Stomach smooth muscle (tissue), 2 donors: ENCODE data around the gene APCDD1L.
A peak's percentile ranks its signal among the peaks of the same experiment; 100 is the strongest.

Source experiments
- H3K27ac ChIP-seq: one replicate; pipeline ENCODE4 v1.7.0; 2013; ENCODE audit warnings: mild to moderate bottlenecking, low read length, inconsistent platforms
- H3K27me3 ChIP-seq, 2 donors: one replicate each; pipeline ENCODE4 v1.7.0; 2013; ENCODE audit warnings: low read length in 2 of 2; ENCODE audit not compliant: insufficient read depth in 2 of 2, control insufficient read depth in 1 of 2
- H3K36me3 ChIP-seq, 2 donors: one replicate each; pipeline ENCODE4 v1.7.0; 2013; ENCODE audit warnings: low read length in 2 of 2; ENCODE audit not compliant: control insufficient read depth in 2 of 2, insufficient read depth in 2 of 2
- H3K4me1 ChIP-seq: one replicate; pipeline ENCODE4 v1.7.0; 2013; ENCODE audit warnings: low read length; ENCODE audit not compliant: control insufficient read depth, insufficient read depth
- H3K4me3 ChIP-seq, 2 donors: one replicate each; pipeline ENCODE4 v1.7.0; 2013; ENCODE audit warnings: low read length in 2 of 2
- H3K9ac ChIP-seq, 2 donors: one replicate each; pipeline ENCODE4 v1.7.0; 2013; ENCODE audit warnings: low read length in 2 of 2, mild to moderate bottlenecking in 1 of 2
- H3K9me3 ChIP-seq, 2 donors: one replicate each; pipeline ENCODE4 v1.7.0; 2013; ENCODE audit warnings: low read length in 2 of 2; ENCODE audit not compliant: control insufficient read depth in 2 of 2
- donor health status: healthy.
- donor health status: Pancreatic carcinoma.

Gene APCDD1L

GRCh38 chr20:58461899-58462298 lies 53.3 kb downstream of the APCDD1L start:
- peaks cover 0 to 3% of the 10 kb centered on the region in 2 donors for H3K36me3 ChIP-seq
- H3K4me3 ChIP-seq, result no peak overlapping the region
- no peaks in the 10 kb centered on the region for H3K9me3 ChIP-seq
- no peaks in the 10 kb centered on the region for H3K27me3 ChIP-seq
- no peak overlapping the region for H3K9ac ChIP-seq
- H3K27ac ChIP-seq, result no peak overlapping the region
- no peaks in the 10 kb centered on the region for H3K4me1 ChIP-seq

DNA sequence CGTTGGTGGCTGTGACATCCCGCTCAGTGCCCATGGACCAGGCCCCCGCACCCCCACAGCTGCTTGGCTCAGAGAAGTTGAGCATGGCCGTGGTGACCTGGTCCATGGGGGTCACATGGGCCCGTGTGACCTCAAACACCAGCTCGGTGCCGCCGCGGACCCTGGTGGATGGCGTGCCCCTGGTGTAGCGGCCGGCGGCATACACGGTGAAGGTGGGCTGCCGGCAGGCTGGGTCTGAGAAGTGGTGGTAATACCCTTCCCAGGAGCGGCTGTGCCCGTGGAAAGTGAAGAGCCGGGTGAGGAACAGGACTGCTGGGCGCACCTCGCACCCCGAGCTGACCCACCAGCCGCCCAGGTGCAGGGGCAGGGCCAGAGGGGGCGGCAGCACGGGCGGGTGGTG lies 54.1 kb downstream of the APCDD1L start:
- H3K4me1 ChIP-seq, result no peaks in the 10 kb centered on the region
- H3K36me3 ChIP-seq, result peaks cover 0 to 3% of the 10 kb centered on the region in 2 donors
- H3K9ac ChIP-seq, result no peak overlapping the region
- no peak overlapping the region for H3K27ac ChIP-seq
- H3K27me3 ChIP-seq, result no peaks in the 10 kb centered on the region
- H3K9me3 ChIP-seq, result no peaks in the 10 kb centered on the region
- H3K4me3 ChIP-seq, result no peak overlapping the region

DNA sequence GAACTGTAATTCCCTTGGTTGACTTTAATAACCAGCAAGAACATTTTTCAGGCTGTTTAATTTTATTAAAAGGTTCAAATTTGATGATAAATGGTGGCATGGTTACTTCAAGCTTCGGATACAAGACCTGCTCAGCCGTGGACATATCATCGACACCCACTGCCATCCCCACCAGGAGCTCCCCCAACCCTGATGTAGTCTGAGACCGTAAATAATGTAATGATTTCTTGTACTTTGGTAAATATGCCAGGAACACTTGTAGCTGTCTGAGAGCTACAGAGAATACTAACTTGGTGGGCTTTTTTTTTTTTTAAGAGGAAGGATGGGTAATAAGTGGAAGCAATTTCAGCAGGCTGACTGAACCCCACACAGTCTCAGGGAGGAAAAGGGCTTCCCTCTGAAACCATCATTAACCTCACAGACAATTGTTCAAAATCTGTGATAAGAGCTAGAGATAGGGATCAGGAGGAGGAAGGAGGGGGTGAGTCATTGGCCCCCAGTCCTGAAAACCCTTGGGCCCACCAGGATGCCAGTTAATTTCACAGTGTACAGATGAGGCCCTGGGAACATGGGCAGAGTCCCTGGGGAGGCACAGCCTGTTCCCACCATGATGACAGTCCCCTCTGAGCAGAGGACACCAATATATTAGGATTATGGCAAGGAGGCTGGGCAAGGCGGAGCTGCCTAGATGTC lies 56.0 kb downstream of the APCDD1L start:
- Histone ChIP-seq H3K9ac (no peak overlapping the region), H3K27me3 (no peaks in the 10 kb centered on the region)

GRCh38 chr20:58458342-58459057 lies 56.7 kb downstream of the APCDD1L start:
- Histone ChIP-seq H3K9me3 (no peaks in the 10 kb centered on the region), H3K4me3 (no peak overlapping the region), H3K4me1 (no peaks in the 10 kb centered on the region), H3K36me3 (peaks cover 0 to 3% of the 10 kb centered on the region in 2 donors), H3K27me3 (no peaks in the 10 kb centered on the region), H3K27ac (no peak overlapping the region), H3K9ac (no peak overlapping the region)

More for the DNA sequence above, 56.0 kb downstream of the APCDD1L start:
- H3K27ac ChIP-seq, result no peak overlapping the region
- no peak overlapping the region for H3K4me3 ChIP-seq
- H3K36me3 ChIP-seq, result peaks cover 0 to 3% of the 10 kb centered on the region in 2 donors
- H3K4me1 ChIP-seq, result no peaks in the 10 kb centered on the region
- H3K9me3 ChIP-seq, result no peaks in the 10 kb centered on the region

DNA sequence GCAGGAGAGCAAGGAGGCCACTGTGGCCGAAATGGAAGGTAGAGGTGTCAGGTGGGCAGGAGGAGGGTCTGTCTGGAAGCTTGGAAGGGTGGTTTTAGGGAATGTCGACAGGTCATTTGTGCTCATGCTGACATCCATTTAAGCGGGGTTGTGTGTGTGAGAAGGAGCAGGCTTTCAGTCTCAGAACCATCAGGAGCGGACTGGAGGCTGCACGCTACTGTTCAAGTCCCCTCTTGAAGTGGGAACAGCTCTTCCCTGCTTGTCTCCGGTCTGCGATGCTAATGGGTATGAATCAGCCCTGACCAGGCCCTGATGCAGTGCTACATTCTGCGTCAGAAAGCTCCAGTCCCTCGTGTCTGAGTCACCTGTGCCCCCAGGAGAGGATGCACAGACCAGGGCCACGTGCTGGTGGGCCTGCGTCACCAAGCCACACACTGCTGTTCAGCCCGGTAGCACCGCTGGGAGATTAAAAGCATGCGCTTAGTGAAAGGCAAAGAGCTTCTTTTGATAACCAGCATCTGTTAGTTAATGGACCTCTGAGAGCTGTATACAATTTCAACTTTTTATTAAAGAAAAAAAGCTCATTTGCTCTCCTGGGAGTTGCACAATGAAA lies 58.0 kb downstream of the APCDD1L start:
- Histone ChIP-seq H3K27me3 (no peaks in the 10 kb centered on the region), H3K4me3 (no peak overlapping the region), H3K36me3 (peaks cover 0 to 3% of the 10 kb centered on the region in 2 donors), H3K27ac (no peak overlapping the region), H3K9me3 (no peaks in the 10 kb centered on the region), H3K4me1 (no peaks in the 10 kb centered on the region), H3K9ac (no peak overlapping the region)

- no peak overlapping the region for H3K9ac ChIP-seq
- no peak overlapping the region for H3K4me3 ChIP-seq
- no peaks in the 10 kb centered on the region for H3K9me3 ChIP-seq
- H3K36me3 ChIP-seq, result peaks cover 0 to 3% of the 10 kb centered on the region in 2 donors
- no peaks in the 10 kb centered on the region for H3K27me3 ChIP-seq
- H3K4me1 ChIP-seq, result peaks cover 5% of the 10 kb centered on the region
- H3K27ac ChIP-seq, result no peak overlapping the region
Observed at GRCh38 chr20:58454460-58454859, 60.7 kb downstream of the APCDD1L start.

DNA sequence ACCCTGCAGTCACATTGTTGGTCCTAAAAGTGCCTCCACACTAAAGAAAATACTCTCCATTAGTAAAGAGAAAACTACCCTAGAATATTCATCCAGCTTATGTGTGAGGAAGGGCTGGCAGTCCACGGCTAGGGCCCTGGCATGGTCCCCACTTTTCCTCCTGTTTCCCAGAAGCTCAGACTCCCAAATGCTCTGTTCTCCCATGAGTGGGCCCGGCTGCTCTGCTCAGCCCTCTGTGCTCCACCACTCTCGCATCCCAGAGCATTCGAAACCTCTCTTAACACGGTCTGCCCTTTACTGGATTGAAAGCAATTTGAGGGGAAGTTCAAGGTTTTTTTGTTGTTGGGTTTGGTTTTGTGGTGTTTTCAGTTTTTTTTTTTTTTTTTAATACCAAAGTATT lies 61.8 kb downstream of the APCDD1L start:
- Histone ChIP-seq H3K4me1 (peaks cover 7% of the 10 kb centered on the region), H3K36me3 (peaks cover 0 to 3% of the 10 kb centered on the region in 2 donors), H3K9ac (no peak overlapping the region), H3K27ac (no peak overlapping the region), H3K27me3 (no peaks in the 10 kb centered on the region), H3K9me3 (no peaks in the 10 kb centered on the region), H3K4me3 (no peak overlapping the region)

- H3K9ac ChIP-seq, result no peak overlapping the region
- no peak overlapping the region for H3K4me3 ChIP-seq
- no peak overlapping the region for H3K27ac ChIP-seq
- no peaks in the 10 kb centered on the region for H3K36me3 ChIP-seq
- no peaks in the 10 kb centered on the region for H3K9me3 ChIP-seq
- H3K27me3 ChIP-seq, result no peaks in the 10 kb centered on the region
- H3K4me1 ChIP-seq, result peaks cover 7% of the 10 kb centered on the region
Observed at GRCh38 chr20:58452667-58453255, 62.4 kb downstream of the APCDD1L start.

DNA sequence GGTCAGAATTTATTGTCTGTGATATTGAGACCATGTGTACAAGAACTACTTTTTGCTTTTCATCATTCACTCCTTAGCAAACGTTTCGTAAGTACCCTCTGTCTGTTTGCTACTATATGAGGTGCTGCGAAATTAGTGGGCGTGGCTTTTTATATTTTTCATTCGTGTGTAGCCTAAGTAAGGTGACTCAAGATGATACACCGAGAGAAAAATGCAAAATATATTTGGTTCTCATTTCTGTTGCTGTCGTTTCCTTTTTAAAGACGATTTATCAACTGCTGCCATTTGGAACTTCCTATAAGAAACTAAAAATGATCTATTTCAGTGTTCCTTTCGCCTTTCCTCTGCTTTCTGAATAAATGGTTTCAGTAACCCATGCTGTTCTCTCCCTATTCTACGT lies 64.9 kb downstream of the APCDD1L start:
- no peak overlapping the region for H3K27ac ChIP-seq
- H3K36me3 ChIP-seq, result peaks cover 3 to 8% of the 10 kb centered on the region in 2 donors
- no peaks in the 10 kb centered on the region for H3K9me3 ChIP-seq
- H3K27me3 ChIP-seq, result no peaks in the 10 kb centered on the region
- peaks cover 7% of the 10 kb centered on the region for H3K4me1 ChIP-seq
- H3K9ac ChIP-seq, result no peak overlapping the region
- peak overlapping the region in 1 of 2 donors; percentile 12 for H3K4me3 ChIP-seq

DNA sequence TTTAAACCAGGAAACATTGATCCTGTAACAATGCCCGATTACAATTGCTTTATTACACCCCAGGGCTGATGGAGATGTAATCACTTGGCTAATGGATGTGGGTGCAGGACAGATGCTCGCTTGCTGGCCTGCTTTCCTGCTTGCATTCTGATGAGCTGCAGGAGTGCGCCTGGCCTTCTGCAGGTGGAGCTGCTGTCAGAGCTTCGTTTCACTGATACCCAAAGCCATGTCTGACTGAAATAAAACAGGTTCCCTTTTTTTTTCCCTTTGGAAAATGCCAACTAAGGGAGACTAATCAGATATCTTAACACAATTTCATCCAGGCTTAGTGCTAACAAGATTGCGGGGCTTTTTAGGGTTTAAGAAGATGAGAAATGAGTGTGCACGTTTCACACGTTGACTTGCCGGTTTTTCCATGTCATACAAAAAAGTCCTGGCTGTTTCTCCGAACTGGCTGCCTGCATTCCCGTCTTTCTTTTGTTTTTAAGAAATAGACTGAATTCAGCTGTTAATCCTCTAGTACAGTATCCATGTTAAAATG lies 65.4 kb downstream of the APCDD1L start:
- Histone ChIP-seq H3K4me1 (peaks cover 7% of the 10 kb centered on the region), H3K9ac (no peak overlapping the region), H3K9me3 (no peaks in the 10 kb centered on the region), H3K27ac (no peak overlapping the region), H3K4me3 (peak overlapping the region in 1 of 2 donors; percentile 12), H3K36me3 (peaks cover 8 to 10% of the 10 kb centered on the region in 2 donors), H3K27me3 (no peaks in the 10 kb centered on the region)
